ENCODE measurements around the gene P3R3URF. TPM values are rescaled to one million over a fixed set of nuclear protein-coding genes. Genes with fewer than 3 reads are reported as not detected.

P3R3URF gene
- total RNA-seq, 1 donor from 2014 or later, result not detected

- Mint-ChIP-seq H3K27ac (peak overlapping the region; percentile 50), H3K4me1 (peaks cover 26% of the 10 kb centered on the region), H3K27me3 (ENCODE audit: low read depth) (no peaks in the 10 kb centered on the region), H3K9me3 (no peaks in the 10 kb centered on the region), H3K4me3 (peak overlapping the region; percentile 76), H3K36me3 (peaks cover 4% of the 10 kb centered on the region)
- DNase-seq (ENCODE audit: low spot score in 2 of 2, unreplicated experiment in 2 of 2), result no peak
- TF ChIP-seq CTCF (IDR thresholded peaks at IDR 0.05; ENCODE audit: unreplicated experiment), result no peak
Observed at GRCh38 chr1:46199233-46199749, 23.0 kb upstream of the P3R3URF start.

DNA sequence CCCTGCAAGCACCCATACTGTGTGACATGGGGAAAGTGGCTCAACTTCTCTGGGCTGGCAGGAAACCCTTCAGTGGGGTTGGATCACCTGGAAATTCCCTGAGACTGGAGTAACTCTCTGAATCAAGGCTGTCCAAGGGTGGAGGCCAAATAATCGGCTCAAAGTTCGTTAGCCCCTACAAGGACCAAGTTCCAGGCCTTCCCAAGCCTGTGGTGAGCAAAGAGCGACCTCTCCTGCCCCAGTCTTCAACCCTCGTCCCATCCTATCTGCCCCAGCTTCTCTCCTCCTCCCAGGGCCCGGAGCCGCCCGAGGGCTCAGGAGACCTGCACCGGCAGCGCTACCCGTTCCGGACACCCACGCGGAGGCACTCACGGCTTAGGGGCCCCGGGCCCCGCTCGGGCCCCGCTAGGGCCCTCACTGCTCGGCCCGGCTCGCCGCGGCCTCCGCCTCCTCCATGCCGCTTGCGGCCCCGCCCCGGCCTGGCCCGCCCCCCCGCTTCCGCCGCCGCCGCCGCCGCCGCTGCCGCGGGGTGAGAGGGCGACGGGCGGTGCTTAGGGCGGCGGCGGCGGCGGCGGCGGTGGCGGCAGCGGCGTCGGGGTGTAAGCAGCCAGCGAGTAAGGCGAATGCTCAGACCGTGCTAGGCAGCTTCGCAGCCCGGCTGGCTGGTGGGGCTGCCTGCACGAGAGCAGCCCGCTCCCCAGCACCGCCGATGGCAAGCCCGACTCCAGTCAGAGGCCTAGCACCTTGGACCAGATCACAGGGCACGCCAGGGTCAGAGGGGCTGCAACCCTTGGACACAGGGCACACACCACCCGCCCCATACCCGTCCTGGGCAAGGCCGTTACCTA lies 21.9 kb upstream of the P3R3URF start, which contains the start of gene POMGNT1:
Gene POMGNT1 (minus strand): TSS at position 471 of the 848 bp plus-strand sequence. CDS start 613 bp downstream, outside the sequence.
- peaks cover 4% of the 10 kb centered on the region for H3K36me3 Mint-ChIP-seq
- H3K9me3 Mint-ChIP-seq, result no peaks in the 10 kb centered on the region
- TF ChIP-seq CTCF (IDR thresholded peaks at IDR 0.05; ENCODE audit: unreplicated experiment), result no peak
- H3K4me1 Mint-ChIP-seq, result peaks cover 17% of the 10 kb centered on the region
- peak within 1 kb of the TSS; percentile 64 for H3K27ac Mint-ChIP-seq
- DNase-seq (ENCODE audit: low spot score in 2 of 2, unreplicated experiment in 2 of 2), result peak; percentile 46 to 74
- no peaks in the 10 kb centered on the region for H3K27me3 Mint-ChIP-seq (ENCODE audit: low read depth)
- H3K4me3 Mint-ChIP-seq, result peak within 1 kb of the TSS; percentile 80

- peak overlapping the region; percentile 64 for H3K27ac Mint-ChIP-seq
- peak overlapping the region; percentile 80 for H3K4me3 Mint-ChIP-seq
- H3K36me3 Mint-ChIP-seq, result peaks cover 8% of the 10 kb centered on the region
- no peaks in the 10 kb centered on the region for H3K27me3 Mint-ChIP-seq (ENCODE audit: low read depth)
- no peak for DNase-seq (ENCODE audit: low spot score in 2 of 2, unreplicated experiment in 2 of 2)
- no peaks in the 10 kb centered on the region for H3K9me3 Mint-ChIP-seq
- H3K4me1 Mint-ChIP-seq, result peaks cover 13% of the 10 kb centered on the region
- no peak for TF ChIP-seq CTCF (IDR thresholded peaks at IDR 0.05; ENCODE audit: unreplicated experiment)
Observed at GRCh38 chr1:46197560-46197963, 21.3 kb upstream of the P3R3URF start.

DNA sequence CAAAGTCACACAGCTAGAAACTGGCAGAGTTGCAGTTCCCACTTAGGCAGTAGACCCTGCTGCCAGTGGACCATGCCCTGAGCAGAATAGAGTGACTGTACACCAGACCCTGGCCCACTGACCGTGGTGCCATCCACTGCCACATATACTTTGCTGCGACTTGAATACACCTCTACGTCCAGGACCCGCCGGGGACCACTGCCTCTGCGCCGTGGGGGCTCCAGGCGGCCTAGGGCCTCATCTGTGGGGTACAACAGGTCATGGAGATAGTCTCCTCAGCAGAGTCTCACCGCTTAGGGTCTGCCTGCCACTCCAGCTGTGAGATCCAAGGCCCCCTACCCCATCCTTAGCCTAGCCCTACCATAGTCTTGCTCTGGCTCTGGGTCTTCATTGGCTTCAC lies 20.3 kb upstream of the P3R3URF start:
- TF ChIP-seq CTCF (IDR thresholded peaks at IDR 0.05; ENCODE audit: unreplicated experiment), result no peak
- no peak for DNase-seq (ENCODE audit: low spot score in 2 of 2, unreplicated experiment in 2 of 2)
- peaks cover 12% of the 10 kb centered on the region for H3K36me3 Mint-ChIP-seq
- H3K27me3 Mint-ChIP-seq (ENCODE audit: low read depth), result no peaks in the 10 kb centered on the region
- H3K9me3 Mint-ChIP-seq, result no peaks in the 10 kb centered on the region
- peak overlapping the region; percentile 80 for H3K4me3 Mint-ChIP-seq
- no peak overlapping the region for H3K27ac Mint-ChIP-seq
- peaks cover 12% of the 10 kb centered on the region for H3K4me1 Mint-ChIP-seq

DNA sequence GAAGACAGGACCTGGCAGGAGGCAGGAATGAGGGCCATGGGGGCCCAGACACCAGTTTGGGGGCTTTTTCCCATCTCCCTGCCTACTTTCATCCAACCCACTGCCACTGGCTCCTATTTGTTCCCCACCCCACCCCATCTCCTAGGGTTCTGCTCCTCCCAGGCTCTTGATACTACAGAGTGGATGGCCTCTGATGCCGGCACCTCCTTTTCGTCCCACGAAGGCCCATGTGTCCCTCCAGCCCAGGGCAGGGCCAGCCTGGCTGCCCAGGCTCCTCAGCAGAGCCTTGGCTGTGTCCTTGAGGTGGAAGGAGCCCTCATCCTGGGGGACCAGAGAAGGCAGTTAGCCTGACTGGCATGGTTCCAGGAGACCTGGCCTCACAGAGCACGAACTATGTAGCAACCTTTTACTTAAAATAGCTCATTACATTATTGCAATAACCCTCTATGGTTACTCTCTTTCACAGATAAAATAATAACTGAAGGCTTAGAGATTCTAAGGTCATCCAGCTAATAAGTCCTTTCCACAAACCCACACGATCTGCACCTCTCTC lies 18.4 kb upstream of the P3R3URF start:
- Mint-ChIP-seq H3K9me3 (no peaks in the 10 kb centered on the region), H3K27ac (no peak overlapping the region), H3K27me3 (ENCODE audit: low read depth) (no peaks in the 10 kb centered on the region), H3K36me3 (peaks cover 12% of the 10 kb centered on the region), H3K4me3 (no peak overlapping the region), H3K4me1 (peaks cover 12% of the 10 kb centered on the region)
- no peak for DNase-seq (ENCODE audit: low spot score in 2 of 2, unreplicated experiment in 2 of 2)
- TF ChIP-seq CTCF (IDR thresholded peaks at IDR 0.05; ENCODE audit: unreplicated experiment), result no peak
